GM12878 (cell line): ENCODE results near the gene MGAT5. TPM values are rescaled to one million over a fixed set of nuclear protein-coding genes. Genes with fewer than 3 reads are reported as not detected.

ENCODE experiments used
- ATAC-seq: fragments of 200-7000 bp; cut with Tn5 transposase; 3 replicates; pipeline ENCODE4 v1.9.1; 2020; ENCODE audit warnings: mild to moderate bottlenecking, moderate library complexity
- BruUV-seq: library from RNA; stranded (reverse); fragments of 400-500 nt; replicated peaks from 2 replicates; lab custom pipeline; 2021; lab: Mats Ljungman, UMichigan
- CTCF ChIA-PET: fragments of 300-600 bp; sonication (Branson Sonifier 250); formaldehyde crosslinking; extraction: SDS; loops from one replicate; lab custom pipeline; 2021; ENCODE audit warnings: inconsistent platforms; lab: Yijun Ruan, JAX
- POLR2A ChIA-PET: fragments of 350-600 bp; formaldehyde crosslinking; extraction: SDS; loops from one replicate; lab custom pipeline; 2021; ENCODE audit warnings: inconsistent platforms; lab: Charles Lee
- RAD21 ChIA-PET: fragments of 300-600 bp; sonication (Branson Sonifier 250); formaldehyde crosslinking; loops from one replicate; lab custom pipeline; 2023; ENCODE audit warnings: antibody characterized with exemption; ENCODE audit not compliant: unreplicated experiment; lab: Charles Lee
- SMC1A ChIA-PET: fragments of 300-600 bp; sonication (Branson Sonifier 250); formaldehyde crosslinking; loops from one replicate; lab custom pipeline; 2023; ENCODE audit not compliant: unreplicated experiment, uncharacterized antibody; lab: Charles Lee
- DNase-seq: peaks from one replicate; pipeline ENCODE4 v3.0.0-alpha.2; 2011; ENCODE audit warnings: low read depth, low spot score
- FAIRE-seq: peaks from 3 replicates; lab custom pipeline; 2011; peaks lifted over from hg19 to GRCh38; lab: Jason Lieb, UNC
- H2AFZ ChIP-seq: 2 replicates; pipeline ENCODE4 v1.6.0; 2011; ENCODE audit warnings: low read depth, low read length, control low read depth; ENCODE audit not compliant: control insufficient read depth
- H3K27ac ChIP-seq: 2 replicates; pipeline ENCODE4 v1.5.1; 2011; ENCODE audit warnings: control low read depth; ENCODE audit not compliant: control insufficient read depth, insufficient read depth
- H3K27me3 ChIP-seq, 2 experiments: replicated peaks in 1 of 2; 2 replicates each; pipeline versions ENCODE4 v1.6.0 to v1.6.1; 2011; ENCODE audit warnings: low read length in 1 of 2; ENCODE audit not compliant: control insufficient read depth in 2 of 2, insufficient read depth in 2 of 2
- H3K36me3 ChIP-seq, 2 experiments: 2 replicates each; pipeline ENCODE4 v1.5.1; 2011; ENCODE audit warnings: low read length in 1 of 2; ENCODE audit not compliant: control insufficient read depth in 2 of 2, insufficient read depth in 2 of 2
- H3K4me1 ChIP-seq: 2 replicates; pipeline ENCODE4 v1.6.1; 2011; ENCODE audit warnings: mild to moderate bottlenecking, low read length, moderate library complexity, mixed read lengths; ENCODE audit not compliant: control insufficient read depth, insufficient read depth
- H3K4me2 ChIP-seq: 2 replicates; pipeline ENCODE4 v1.6.0; 2011; ENCODE audit warnings: control low read depth; ENCODE audit not compliant: control insufficient read depth, insufficient read depth
- H3K4me3 ChIP-seq: fragments of 200-600 bp; sonication (generic); 2 replicates; pipeline ENCODE4 v1.5.1; 2016
- H3K79me2 ChIP-seq: 2 replicates; pipeline ENCODE4 v1.6.0; 2011; ENCODE audit warnings: low read length; ENCODE audit not compliant: control insufficient read depth, insufficient read depth
- H3K9ac ChIP-seq: 2 replicates; pipeline ENCODE4 v1.8.0; 2011; ENCODE audit warnings: low read length, control low read depth, mixed read lengths; ENCODE audit not compliant: control insufficient read depth, insufficient read depth
- H3K9me3 ChIP-seq: replicated peaks from 3 replicates; pipeline ENCODE4 v1.5.1; 2011; ENCODE audit warnings: mild to moderate bottlenecking, low read length; ENCODE audit not compliant: control insufficient read depth, insufficient read depth
- H4K20me1 ChIP-seq: 2 replicates; pipeline ENCODE4 v1.6.0; 2011; ENCODE audit not compliant: control insufficient read depth, insufficient read depth
- RB1 ChIP-seq: fragments of 450-650 bp; formaldehyde crosslinking; IDR thresholded peaks from 2 replicates; pipeline ENCODE4 v1.6.1; 2017; ENCODE audit warnings: mild to moderate bottlenecking, borderline replicate concordance
- RELA ChIP-seq: fragments of 450-650 bp; IDR thresholded peaks from 2 replicates; pipeline ENCODE4 v1.8.0; 2014; ENCODE audit warnings: borderline replicate concordance; ENCODE audit not compliant: partially characterized antibody
- SUZ12 ChIP-seq: fragments of 200-600 bp; sonication (generic); IDR thresholded peaks from one replicate; pipeline ENCODE4 v1.6.1; 2018; ENCODE audit warnings: antibody characterized with exemption, mild to moderate bottlenecking; ENCODE audit not compliant: unreplicated experiment
- ZNF217 ChIP-seq: fragments of 450-650 bp; IDR thresholded peaks from 2 replicates; pipeline ENCODE4 v1.6.1; 2017; ENCODE audit warnings: antibody characterized with exemption, mild to moderate bottlenecking
- WGBS: methylation state at CpG from one replicate; pipeline ENCODE4 v1.1.6; 2016; ENCODE audit warnings: low lambda C conversion rate; ENCODE audit not compliant: insufficient replicate concordance, insufficient coverage; ENCODE audit errors: missing lambda C conversion rate; 5-methylcytosine and 5-hydroxymethylcytosine counted together
- in situ Hi-C: fragments of 300-500 bp; cut with MboI; formaldehyde crosslinking; loops from 9 replicates; pipeline ENCODE4 v1.14.3; 2018; ENCODE audit warnings: mixed read lengths
- intact Hi-C: fragments of 100-400 bp; cut with micrococcal nuclease; formaldehyde crosslinking; loops from one replicate; pipeline ENCODE4 v1.14.2; 2022; ENCODE audit not compliant: unreplicated experiment
- polyA plus RNA-seq, 11 experiments: library from polyadenylated mRNA; depleted of rRNA in 4 of 11; unstranded in 6 of 11; stranded (reverse) in 5 of 11; fragments of >200 nt; fragmentation: Nextera tagmentation in 4 of 11; fragmentation: Illumina TruSeq in 1 of 11; extraction: Ambion mirVana in 4 of 11; extraction: Trizol in 1 of 11; gene quantifications; 1 replicate in 1 of 11; 2 replicates in 10 of 11; pipeline versions ENCODE4 v1.2.1 to v1.2.3, GENCODE V29; 2011 to 2016; ENCODE audit warnings: inconsistent platforms in 2 of 11, missing spikeins in 2 of 11, low read depth in 1 of 11
- total RNA-seq, 4 experiments: library from RNA; depleted of rRNA in 3 of 4; stranded (reverse); fragments of >200 nt in 3 of 4; fragmentation: Illumina TruSeq in 1 of 4; extraction: Trizol in 1 of 4; gene quantifications; 2 replicates each; pipeline versions ENCODE4 v1.2.1 to v1.2.3, GENCODE V29; 2013 to 2021
- TF ChIP-seq, protein P1 (sequence below): fragments of 450-650 bp; formaldehyde crosslinking; IDR thresholded peaks from 2 replicates; pipeline ENCODE4 v1.5.0; 2022; ENCODE audit warnings: mild to moderate bottlenecking, missing genetic modification characterization
- TF ChIP-seq, protein P2 (sequence below): IDR thresholded peaks from 2 replicates; pipeline ENCODE4 v1.6.1; 2012; ENCODE audit warnings: low read depth, low read length, improper control_type of control experiment
- TF ChIP-seq, protein P3 (sequence below): IDR thresholded peaks from 2 replicates; pipeline ENCODE4 v1.6.1; 2011; ENCODE audit warnings: low read depth, low read length, improper control_type of control experiment, borderline replicate concordance
- TF ChIP-seq, protein P4 (sequence below): IDR thresholded peaks from 2 replicates; pipeline ENCODE4 v1.6.1; 2012; ENCODE audit warnings: low read depth, low read length, improper control_type of control experiment
- TF ChIP-seq, protein P5 (sequence below): fragments of 450-650 bp; IDR thresholded peaks from 2 replicates; pipeline ENCODE4 v1.6.1; 2017; ENCODE audit warnings: mild to moderate bottlenecking

The MGAT5 gene
- total and polyA plus RNA-seq, 10 of the 15 experiments (the other 5 are each of a cell fraction or from before 2014, with no cell fraction given) = 4.9 to 104 (median 36.2) TPM

DNA sequence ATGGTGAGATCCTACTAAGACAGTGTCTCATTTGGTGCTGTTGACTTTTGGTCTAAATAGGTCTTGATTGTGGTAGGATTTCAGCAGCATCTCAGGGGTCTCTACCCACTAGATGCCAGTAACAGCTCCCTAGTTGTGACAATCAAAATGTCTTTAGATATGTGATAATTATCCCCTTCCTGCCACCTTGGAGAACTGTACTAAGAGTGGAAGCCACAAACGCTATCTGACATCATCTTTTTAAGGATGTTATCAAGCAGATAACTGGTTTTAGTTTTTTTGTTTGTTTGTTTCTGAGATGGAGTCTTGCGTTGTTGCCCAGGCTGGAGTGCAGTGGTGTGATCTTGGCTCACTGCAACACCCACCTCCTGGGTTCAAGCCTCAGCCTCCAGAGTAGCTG, 3.1 kb downstream of the MGAT5 start:
- FAIRE-seq (no peak), ATAC-seq (no peak), DNase-seq (no peak)
- Histone ChIP-seq H3K4me3 (no peak overlapping the region; the same call in 1 of the 2 replicates), H3K4me2 (peak overlapping the region; percentile 50), H3K9ac (no peak overlapping the region), H3K27me3 (no peaks in the 10 kb centered on the region), H4K20me1 (no peaks in the 10 kb centered on the region), H2AFZ (no peak overlapping the region), H3K9me3 (no peaks in the 10 kb centered on the region), H3K36me3 (peaks cover 3 to 16% of the 10 kb centered on the region in 2 experiments), H3K4me1 (peaks cover 81% of the 10 kb centered on the region), H3K79me2 (peaks cover 92% of the 10 kb centered on the region), H3K27ac (peak overlapping the region; percentile 28)
- ChIA-PET SMC1A (interaction anchor here (1.2 to 5.7 kb wide), 5 partner anchors 8 to 155 kb away, joined by 3 to 27 read pairs (median 4); no protein-coding TSS in a partner anchor), POLR2A (interaction anchor here (0.6 kb wide), 1 partner anchor 97 kb away, joined by 3 read pairs; no protein-coding TSS in a partner anchor), RAD21 (no interaction called here), CTCF (interaction anchor here (1.2 to 2.6 kb wide), 4 partner anchors 11 to 155 kb away, joined by 3 to 14 read pairs (median 4); no protein-coding TSS in a partner anchor)
- 100% methylated on average over 2 of the region's 2 CpGs for WGBS
- BruUV-seq = no TSS peak
- in situ Hi-C loops = no loop called here
- intact Hi-C loops = no loop called here
- TF ChIP-seq ZNF217 (no peak), RB1 (no peak), RELA (no peak), SUZ12 (no peak)
- TF ChIP-seq, protein P1, sequence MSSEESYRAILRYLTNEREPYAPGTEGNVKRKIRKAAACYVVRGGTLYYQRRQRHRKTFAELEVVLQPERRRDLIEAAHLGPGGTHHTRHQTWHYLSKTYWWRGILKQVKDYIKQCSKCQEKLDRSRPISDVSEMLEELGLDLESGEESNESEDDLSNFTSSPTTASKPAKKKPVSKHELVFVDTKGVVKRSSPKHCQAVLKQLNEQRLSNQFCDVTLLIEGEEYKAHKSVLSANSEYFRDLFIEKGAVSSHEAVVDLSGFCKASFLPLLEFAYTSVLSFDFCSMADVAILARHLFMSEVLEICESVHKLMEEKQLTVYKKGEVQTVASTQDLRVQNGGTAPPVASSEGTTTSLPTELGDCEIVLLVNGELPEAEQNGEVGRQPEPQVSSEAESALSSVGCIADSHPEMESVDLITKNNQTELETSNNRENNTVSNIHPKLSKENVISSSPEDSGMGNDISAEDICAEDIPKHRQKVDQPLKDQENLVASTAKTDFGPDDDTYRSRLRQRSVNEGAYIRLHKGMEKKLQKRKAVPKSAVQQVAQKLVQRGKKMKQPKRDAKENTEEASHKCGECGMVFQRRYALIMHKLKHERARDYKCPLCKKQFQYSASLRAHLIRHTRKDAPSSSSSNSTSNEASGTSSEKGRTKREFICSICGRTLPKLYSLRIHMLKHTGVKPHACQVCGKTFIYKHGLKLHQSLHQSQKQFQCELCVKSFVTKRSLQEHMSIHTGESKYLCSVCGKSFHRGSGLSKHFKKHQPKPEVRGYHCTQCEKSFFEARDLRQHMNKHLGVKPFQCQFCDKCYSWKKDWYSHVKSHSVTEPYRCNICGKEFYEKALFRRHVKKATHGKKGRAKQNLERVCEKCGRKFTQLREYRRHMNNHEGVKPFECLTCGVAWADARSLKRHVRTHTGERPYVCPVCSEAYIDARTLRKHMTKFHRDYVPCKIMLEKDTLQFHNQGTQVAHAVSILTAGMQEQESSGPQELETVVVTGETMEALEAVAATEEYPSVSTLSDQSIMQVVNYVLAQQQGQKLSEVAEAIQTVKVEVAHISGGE (CRISPR knock-in tag) = no peak
- TF ChIP-seq, protein P2, sequence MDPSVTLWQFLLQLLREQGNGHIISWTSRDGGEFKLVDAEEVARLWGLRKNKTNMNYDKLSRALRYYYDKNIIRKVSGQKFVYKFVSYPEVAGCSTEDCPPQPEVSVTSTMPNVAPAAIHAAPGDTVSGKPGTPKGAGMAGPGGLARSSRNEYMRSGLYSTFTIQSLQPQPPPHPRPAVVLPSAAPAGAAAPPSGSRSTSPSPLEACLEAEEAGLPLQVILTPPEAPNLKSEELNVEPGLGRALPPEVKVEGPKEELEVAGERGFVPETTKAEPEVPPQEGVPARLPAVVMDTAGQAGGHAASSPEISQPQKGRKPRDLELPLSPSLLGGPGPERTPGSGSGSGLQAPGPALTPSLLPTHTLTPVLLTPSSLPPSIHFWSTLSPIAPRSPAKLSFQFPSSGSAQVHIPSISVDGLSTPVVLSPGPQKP = no peak
- TF ChIP-seq, protein P3, sequence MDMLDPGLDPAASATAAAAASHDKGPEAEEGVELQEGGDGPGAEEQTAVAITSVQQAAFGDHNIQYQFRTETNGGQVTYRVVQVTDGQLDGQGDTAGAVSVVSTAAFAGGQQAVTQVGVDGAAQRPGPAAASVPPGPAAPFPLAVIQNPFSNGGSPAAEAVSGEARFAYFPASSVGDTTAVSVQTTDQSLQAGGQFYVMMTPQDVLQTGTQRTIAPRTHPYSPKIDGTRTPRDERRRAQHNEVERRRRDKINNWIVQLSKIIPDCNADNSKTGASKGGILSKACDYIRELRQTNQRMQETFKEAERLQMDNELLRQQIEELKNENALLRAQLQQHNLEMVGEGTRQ = no peak
- TF ChIP-seq, protein P4, sequence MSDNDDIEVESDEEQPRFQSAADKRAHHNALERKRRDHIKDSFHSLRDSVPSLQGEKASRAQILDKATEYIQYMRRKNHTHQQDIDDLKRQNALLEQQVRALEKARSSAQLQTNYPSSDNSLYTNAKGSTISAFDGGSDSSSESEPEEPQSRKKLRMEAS = no peak
- TF ChIP-seq, protein P5, sequence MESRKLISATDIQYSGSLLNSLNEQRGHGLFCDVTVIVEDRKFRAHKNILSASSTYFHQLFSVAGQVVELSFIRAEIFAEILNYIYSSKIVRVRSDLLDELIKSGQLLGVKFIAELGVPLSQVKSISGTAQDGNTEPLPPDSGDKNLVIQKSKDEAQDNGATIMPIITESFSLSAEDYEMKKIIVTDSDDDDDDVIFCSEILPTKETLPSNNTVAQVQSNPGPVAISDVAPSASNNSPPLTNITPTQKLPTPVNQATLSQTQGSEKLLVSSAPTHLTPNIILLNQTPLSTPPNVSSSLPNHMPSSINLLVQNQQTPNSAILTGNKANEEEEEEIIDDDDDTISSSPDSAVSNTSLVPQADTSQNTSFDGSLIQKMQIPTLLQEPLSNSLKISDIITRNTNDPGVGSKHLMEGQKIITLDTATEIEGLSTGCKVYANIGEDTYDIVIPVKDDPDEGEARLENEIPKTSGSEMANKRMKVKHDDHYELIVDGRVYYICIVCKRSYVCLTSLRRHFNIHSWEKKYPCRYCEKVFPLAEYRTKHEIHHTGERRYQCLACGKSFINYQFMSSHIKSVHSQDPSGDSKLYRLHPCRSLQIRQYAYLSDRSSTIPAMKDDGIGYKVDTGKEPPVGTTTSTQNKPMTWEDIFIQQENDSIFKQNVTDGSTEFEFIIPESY = no peak
